Measurements from ENCODE around the gene CRACR2B.

DNA sequence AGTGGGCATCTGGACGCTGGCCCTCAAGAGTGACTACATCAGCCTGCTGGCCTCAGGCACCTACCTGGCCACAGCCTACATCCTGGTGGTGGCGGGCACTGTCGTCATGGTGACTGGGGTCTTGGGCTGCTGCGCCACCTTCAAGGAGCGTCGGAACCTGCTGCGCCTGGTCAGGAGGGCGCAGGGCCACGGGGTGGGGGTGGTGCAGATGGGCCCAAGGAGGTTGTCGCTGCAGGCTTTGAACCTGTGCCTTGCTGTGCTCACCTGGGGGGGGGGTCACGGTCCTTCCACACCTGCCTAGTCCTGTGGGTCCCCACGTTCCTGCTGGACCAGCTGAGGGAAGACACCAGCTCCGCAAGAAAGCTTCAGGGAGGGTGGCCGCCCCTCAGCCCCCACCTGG, 8.6 kb downstream of the CRACR2B start:
- TF ChIP-seq GATA2 (IDR thresholded peaks at IDR 0.05; ENCODE audit: low read depth, low read length) = no peak
- TF ChIP-seq GATA3 (IDR thresholded peaks at IDR 0.05; ENCODE audit: low read depth, low read length) = no peak
